VCaP (cell line): ENCODE data around the gene GTSF1L.
"Not testable (repeated sequence)": the region's sequence is repeated elsewhere in the genome, so short reads cannot be mapped to it uniquely, and the experiment has no call there.

ENCODE experiments used
- H3K27ac ChIP-seq: fragments of 450-650 bp; 2 replicates; pipeline ENCODE4 v1.5.1; 2017
- CTCF ChIP-seq: fragments of 450-650 bp; conservative IDR thresholded peaks from 2 replicates; pipeline ENCODE4 v1.5.1; 2017; ENCODE audit warnings: mild to moderate bottlenecking, moderate library complexity

GTSF1L gene

GRCh38 chr20:43765916-43766315, 39.1 kb upstream of the GTSF1L start:
- H3K27ac ChIP-seq = no peak overlapping the region
- TF ChIP-seq CTCF = no peak

- no peak overlapping the region for H3K27ac ChIP-seq
- no peak for TF ChIP-seq CTCF
Observed at GRCh38 chr20:43762911-43763310, 36.1 kb upstream of the GTSF1L start.

GRCh38 chr20:43761386-43762340, 34.9 kb upstream of the GTSF1L start:
- no peak for TF ChIP-seq CTCF

GRCh38 chr20:43757888-43758287, 31.1 kb upstream of the GTSF1L start:
- not testable (repeated sequence) for H3K27ac ChIP-seq

More at GRCh38 chr20:43761386-43762340, 34.9 kb upstream of the GTSF1L start:
- H3K27ac ChIP-seq = no peak overlapping the region

- no peak for TF ChIP-seq CTCF
- no peak overlapping the region for H3K27ac ChIP-seq
Observed at GRCh38 chr20:43755851-43756250, 29.0 kb upstream of the GTSF1L start.

- TF ChIP-seq CTCF = no peak
- no peak overlapping the region for H3K27ac ChIP-seq
Observed at GRCh38 chr20:43755390-43755789, 28.6 kb upstream of the GTSF1L start.

- no peak overlapping the region for H3K27ac ChIP-seq
- no peak for TF ChIP-seq CTCF
Observed at GRCh38 chr20:43752561-43753301, 25.9 kb upstream of the GTSF1L start.

- no peak for TF ChIP-seq CTCF
- no peak overlapping the region for H3K27ac ChIP-seq
Observed at GRCh38 chr20:43752051-43752360, 25.2 kb upstream of the GTSF1L start.
